GM12874 (cell line): Measurements from ENCODE around the gene FBXW8.
A peak's percentile ranks its signal among the peaks of the same experiment; 100 is the strongest.

Source experiments
- CTCF ChIP-seq: IDR thresholded peaks from 2 replicates; pipeline ENCODE4 v1.5.1; 2011; ENCODE audit warnings: low read depth, mild to moderate bottlenecking, control low read depth, low read length, moderate library complexity; ENCODE audit not compliant: insufficient read depth

FBXW8 gene

GRCh38 chr12:116954710-116955381 lies 44.1 kb downstream of the FBXW8 start:
- TF ChIP-seq CTCF: no peak

GRCh38 chr12:116955382-116956021 lies 44.8 kb downstream of the FBXW8 start:
- 0 out of 2 replicates have a peak, but pooled peaks have one; percentile 6 for TF ChIP-seq CTCF

- no peak for TF ChIP-seq CTCF
Observed at GRCh38 chr12:116958402-116959197, 47.9 kb downstream of the FBXW8 start.

- no peak for TF ChIP-seq CTCF
Observed at GRCh38 chr12:116959198-116959460, 48.4 kb downstream of the FBXW8 start.

GRCh38 chr12:116959845-116960514 lies 49.2 kb downstream of the FBXW8 start:
- no peak for TF ChIP-seq CTCF

GRCh38 chr12:116962197-116962596 lies 51.4 kb downstream of the FBXW8 start:
- no peak for TF ChIP-seq CTCF

- TF ChIP-seq CTCF: no peak
Observed at GRCh38 chr12:116962783-116963356, 52.1 kb downstream of the FBXW8 start.
